HPDE6-E6E7 (cell line): ENCODE results near the gene GALNTL6.
A peak's percentile ranks its signal among the peaks of the same experiment; 100 is the strongest.
"Not testable (repeated sequence)": the region's sequence is repeated elsewhere in the genome, so short reads cannot be mapped to it uniquely, and the experiment has no call there.

ENCODE experiments used
- DNase-seq: peaks from one replicate; pipeline ENCODE4 v3.0.0; 2011; ENCODE audit warnings: missing footprints; ENCODE audit errors: extremely low spot score

GALNTL6 gene

DNA sequence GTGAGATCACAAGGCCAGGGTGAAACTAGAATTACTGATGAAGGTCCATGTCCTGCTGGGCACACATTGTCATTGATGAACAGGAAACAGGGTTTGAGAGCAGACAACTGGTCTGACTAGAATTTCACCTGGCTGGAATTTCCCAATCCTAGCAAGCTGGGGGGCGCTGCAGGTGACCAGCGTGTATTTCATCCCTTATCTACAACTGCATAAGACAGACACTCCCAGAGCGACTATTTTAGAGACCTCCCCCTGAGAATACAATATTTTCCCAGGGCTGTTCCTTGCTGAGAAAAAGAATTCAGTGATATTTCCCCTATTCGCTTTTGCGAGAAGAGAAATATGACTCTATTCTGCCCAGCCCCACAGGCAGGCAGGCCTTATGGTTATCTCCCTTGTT, 922.8 kb downstream of the GALNTL6 start:
- DNase-seq: no peak

DNA sequence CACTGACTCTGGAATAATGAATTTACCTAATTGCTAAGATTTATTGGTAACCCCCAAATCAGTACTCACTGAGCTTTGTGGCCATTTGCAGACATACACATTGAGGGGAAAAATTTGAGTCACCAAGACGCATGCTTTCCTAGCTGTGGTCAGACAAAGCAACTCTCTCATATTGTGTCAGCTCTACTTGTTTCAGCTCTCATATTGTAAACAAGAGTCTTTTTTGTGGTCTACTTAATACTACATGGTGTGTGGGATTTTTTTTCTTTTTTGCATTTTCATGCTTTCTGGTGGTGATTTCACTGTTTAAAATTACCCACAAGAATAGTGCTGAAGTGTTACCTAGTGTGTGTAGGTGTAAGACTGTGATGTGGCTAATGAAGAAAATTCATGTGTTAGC, 927.2 kb downstream of the GALNTL6 start:
- DNase-seq: no peak

DNA sequence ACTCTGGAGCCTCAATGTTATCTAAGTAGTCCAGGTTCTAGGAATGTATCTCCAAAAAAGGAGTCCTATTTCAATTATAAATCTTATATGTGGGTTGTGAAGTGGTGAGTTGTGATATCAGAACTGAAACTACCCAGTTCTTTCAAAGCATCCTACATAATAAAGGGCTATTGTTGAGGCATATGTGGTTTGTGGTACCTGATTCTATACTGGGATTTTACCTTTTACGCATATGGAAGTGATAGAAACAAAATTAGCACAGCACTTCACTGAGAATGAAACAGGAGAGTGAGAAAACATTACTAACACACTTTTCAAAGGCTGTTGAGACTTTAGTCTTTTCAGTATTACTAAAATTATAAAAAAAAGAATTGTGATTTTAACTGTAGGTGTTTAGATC, 937.7 kb downstream of the GALNTL6 start:
- DNase-seq: no peak

DNA sequence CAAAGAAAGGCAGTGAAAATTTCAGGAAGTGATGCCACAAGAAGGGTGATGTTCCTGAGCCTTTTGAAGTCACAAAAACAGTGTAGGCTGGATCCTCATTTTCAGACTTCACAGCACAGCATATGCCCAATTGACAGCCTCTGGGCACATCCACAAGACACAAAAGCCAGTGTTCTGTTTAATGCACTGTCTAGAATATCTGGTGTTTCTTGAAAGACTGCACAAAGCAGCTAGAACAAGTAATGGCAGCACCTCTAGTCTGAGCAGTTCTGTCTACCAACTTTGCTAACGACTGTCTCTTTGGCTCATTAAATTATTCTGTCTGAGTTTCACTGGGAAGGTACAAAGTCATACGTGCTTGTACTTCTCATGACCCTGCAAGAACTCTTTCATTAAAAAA, 938.3 kb downstream of the GALNTL6 start:
- DNase-seq: no peak

DNA sequence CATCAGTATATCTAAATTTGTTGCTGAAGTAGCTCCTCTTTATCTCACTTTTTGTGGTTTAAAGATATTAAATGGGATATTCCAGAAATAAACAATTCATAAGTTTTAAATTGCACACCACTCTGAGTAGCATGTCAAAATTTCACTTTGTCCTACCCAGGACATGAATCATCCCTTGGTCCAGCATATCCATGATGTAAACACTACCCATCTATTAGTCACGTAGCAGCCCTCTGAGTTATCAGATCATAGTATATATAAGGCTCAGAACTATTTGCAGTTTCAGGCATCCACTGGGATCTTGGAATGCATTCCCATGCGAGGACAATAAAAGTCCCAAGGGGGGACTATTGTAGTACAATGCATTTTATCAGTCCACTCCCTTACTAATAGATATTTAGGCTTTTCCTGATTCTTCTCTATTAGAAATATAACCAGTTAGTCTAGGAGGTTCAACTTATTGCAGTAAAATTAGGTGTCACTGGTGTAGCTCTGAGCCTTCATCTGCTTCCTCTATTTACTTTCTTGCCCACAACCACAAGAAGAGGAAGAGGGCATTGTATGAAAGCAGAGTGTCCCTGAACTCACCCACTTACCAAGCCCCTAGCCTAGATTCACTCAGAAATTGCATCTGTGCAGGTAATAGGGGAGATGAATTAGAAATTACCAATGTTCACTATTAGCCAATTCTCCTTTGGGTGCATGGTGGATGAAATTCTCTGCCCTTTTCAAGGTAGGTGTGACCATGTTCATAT, 945.6 kb downstream of the GALNTL6 start:
- peak; percentile 42 for DNase-seq

DNA sequence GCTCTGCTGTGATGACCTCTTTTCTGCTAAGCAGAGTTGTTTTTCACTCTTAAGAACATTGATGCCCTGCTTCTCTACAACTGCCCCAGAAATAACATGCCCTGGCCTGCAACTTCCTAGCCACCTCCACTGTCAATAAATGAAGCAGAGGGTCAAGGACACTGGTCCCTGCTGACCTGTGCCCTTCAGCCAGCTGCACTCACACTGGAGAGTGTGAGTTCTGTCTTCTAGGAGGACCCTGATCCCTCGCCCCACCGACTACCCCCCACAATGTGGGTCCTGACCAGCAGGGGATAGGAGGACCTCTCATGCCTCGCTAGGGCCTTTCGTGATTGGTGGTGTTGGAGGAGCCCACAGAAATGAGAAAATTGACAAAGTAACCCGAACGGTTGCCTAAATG, 947.3 kb downstream of the GALNTL6 start:
- no peak for DNase-seq

DNA sequence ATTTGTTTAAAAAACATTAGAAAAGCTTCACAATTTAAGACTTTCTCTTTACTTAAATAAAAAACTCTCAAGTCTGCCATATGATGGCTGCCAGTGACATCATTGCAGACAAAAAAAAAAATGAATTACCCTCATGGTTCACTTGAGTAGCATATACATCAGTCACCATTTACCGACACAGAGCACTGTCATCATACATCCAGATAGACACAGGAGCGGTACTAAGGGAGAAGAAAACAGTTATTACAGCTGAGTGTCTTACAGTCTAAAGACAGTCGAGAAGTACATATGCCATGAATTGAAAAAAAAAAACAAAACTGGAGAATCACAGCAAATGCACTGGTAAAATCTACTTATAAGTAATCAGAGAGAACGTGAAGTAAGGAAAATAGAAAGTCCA, 949.7 kb downstream of the GALNTL6 start:
- no peak for DNase-seq

DNA sequence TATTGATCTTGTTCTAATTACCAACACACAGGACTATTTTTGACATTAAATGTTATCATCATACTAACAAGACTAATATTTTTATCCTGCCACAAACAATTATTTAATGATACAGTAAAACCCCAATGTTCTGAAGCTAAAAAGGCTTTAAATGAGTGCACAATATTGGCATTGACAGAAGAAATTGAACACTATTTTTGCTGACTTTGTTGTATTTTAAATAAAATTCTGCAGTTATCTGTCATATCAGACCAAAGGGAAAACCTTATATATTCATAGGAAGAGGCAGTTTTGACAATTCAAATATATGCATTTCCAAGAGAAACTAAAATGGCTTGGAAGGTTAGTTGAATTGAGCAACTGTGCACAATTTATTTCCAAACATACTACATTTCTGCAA, 957.6 kb downstream of the GALNTL6 start:
- no peak for DNase-seq

DNA sequence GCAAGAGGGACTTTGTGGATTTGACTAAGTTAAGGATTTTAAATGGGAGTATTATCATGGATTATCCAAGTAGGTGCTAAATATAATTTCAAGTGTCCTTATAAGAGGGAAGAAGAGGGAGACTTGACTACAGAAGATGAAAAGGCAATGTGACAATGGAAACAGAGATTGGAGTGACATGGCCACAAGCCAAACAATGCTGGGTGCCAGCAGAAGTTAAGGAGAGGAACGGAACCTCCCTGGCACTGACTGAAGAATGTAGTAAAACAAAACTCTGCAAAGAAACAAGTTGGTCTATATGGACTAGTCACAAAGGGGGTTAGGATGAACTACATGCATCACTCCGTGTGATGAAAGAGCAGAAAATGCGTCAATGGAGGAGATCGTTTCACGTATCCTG, 959.6 kb downstream of the GALNTL6 start:
- DNase-seq: no peak

DNA sequence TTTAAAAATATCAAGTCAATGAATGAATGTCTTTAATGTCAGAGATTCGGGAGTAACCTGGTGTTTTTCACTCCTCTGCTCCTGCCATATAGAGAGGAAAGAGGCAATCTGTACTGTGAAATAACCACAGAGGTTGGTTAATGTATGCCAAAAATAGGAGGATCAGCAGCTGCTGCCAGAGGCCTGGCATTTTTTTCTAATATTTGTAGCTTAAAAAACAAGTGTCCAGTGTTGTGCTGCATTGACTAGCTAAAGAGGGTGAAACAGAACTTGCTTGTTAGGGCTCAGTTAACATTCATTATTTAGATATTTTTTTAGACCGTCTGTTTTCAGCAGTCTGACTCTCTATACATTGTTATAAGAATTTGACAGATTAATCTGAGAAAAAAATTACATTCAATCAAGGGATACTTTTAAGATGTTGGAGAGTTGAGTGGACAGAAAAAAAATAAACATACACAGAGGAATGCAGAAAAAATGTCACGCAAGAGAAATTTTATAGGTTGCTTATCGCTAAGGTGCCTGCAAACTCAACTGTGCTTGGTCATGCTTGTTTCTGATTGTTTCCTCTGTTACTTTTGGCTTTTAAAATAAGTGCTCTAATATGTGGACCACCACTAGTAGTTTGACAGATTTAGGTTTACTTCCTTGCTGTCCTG, 963.1 kb downstream of the GALNTL6 start:
- DNase-seq: no peak

DNA sequence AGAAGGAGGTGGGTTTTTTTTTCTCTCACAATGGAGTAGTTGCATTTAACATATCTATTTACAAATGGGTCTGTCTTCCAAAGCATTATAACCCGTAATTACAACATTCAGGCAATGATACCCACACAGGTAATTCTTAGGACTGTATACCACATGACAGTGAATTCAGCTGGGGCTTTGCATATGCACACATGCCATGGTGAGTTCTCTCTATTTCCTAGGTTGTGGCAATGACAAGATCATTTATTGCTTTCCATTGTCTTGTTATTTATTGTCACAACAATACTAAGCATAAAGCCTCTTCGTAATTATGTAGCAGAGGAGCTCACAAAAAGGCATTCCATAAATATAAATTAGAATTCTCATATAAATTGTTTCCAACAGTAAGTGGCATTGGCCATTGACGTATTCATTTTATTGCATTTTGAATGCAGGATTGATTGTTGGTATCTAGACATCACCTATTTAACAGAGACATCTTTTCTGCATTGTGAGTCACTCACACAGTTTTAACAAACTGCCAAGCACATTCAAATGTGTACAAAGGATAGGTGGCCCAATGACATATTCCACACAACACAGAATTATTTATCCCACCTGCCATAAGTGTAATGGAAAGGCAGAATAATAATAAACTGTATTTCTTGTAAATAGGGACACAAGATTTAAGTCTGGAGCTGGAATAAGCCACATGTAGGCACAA, 964.7 kb downstream of the GALNTL6 start:
- no peak for DNase-seq

DNA sequence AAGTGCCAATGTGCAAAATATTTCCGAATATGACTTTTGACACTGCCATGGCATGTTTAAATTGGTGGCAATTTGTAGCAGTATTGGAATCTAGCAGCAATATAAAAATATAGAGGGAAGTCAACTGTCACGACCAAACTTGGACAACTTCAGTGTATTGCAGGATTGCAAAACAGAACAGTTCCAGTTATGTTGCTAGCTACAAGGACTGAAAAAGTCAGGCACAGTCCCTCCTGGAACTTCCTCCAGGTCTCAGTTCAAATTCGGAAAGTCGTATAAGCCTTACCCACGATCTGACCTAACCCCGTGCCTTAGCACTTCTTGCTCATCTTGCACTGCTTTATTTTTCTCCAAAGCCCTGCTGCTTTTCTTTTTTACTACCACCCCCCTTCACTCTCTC, 965.4 kb downstream of the GALNTL6 start:
- no peak for DNase-seq

DNA sequence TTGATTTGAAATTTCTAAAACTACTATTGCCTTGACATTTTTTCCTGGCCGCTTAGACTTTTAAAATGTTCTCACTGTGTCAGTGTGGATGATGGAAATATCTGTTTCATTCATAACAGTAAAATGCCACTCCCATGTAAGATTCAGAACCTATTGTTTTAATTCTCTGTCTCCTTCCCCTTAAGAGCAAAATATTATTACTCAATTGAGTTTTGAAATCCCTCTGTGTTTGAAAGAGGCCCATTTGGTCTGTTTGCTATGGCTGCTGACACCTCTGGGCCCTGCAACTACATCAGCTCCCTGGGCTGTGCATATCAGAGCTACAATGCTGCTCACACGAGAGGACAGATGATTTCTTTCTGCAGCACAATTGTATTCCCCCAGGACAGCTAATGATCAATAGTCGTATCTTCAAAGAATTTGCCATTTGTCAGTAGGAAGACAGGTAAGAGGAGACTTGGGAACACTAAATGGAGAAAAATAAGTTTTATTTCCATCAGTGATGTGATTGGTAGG, 967.4 kb downstream of the GALNTL6 start:
- no peak for DNase-seq

DNA sequence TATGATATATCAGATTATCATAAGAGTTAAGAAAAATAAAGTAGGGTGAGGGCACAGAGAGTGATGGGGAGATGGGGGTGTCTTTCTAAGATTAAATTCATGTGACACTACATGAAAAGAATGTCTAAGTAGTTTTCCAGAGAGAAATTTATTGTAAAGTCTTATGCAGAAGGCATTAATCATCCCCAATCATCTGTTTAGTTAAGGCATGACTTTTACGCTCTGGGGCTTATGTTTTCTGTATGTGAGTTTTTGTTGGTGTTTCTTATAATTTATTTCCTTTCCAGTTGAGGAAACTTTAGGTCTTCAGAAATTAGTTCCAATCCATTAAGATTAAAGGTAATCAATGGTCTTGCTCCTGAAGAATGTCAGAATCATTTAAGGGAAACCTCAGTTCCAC, 972.4 kb downstream of the GALNTL6 start:
- no peak for DNase-seq

DNA sequence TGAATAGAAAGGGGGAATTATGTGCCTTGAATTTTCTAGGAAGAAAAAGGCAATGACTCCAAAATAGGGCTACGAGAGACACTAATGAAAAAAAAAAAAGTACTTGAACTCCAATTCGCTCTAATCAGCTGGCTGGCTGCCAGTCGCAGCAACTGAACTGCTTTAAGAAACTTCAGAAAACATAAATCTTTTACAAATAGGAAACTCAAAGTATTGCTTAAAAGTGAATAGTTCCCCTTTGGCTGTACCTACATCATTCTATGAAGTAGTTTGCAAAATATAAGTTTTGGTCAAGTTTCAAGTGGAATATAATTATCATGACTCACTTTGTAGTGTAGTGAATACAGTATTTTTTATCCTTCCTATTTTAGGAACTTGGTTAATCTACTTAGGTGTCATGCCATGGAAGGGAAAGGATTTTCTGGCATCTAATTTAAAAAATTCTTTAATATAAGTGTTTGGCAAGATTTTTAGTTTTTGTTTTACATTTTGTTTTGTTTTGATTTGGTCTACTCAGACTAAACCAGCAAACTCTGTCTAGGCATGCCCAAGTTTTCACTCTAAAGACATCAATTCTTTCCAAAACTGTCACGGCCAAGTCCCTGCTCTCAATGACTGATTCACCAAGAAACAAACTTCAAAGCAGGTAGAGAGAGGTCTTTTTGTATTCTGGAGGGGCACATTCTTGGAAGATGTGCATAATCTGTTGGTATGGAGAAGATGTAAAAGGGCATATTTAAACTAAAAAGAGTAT, 973.0 kb downstream of the GALNTL6 start:
- DNase-seq: no peak

DNA sequence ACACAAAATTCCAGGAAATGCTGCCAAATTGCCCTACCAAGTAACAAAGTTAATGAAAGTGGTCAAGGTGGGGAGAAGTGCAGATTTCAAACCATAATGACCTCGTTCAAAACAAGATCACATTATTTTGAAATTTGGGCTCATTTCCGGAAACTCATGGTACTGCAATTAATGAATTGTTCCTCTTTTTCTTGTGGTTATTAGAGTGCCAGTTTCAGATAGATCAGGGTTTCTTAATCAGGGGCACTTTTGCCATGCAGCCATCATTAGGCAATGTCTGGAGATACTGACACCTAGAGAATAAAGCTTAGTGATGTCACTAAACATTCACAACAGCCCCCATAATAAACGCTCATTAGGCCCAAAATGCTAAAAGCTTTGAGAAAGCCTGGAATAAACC, 973.9 kb downstream of the GALNTL6 start:
- DNase-seq: no peak

DNA sequence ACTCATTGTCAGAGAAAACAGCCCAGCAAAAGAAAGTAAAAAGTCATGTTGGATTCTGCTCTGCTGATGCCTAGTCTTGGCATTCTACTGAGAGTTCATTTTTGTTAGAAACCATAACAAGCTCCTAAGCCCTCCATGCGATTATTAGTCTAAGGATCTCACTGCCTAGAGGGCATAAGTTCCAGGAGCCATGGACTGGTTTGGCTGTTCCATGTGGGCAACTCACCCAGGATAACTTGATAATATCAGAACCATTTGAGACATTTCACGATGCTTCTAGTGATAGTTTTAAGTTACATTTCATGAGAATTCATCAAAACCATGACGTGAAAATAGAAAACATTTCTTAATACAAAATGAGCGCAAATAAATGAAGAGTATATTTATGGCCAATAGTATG, 978.6 kb downstream of the GALNTL6 start:
- no peak for DNase-seq

DNA sequence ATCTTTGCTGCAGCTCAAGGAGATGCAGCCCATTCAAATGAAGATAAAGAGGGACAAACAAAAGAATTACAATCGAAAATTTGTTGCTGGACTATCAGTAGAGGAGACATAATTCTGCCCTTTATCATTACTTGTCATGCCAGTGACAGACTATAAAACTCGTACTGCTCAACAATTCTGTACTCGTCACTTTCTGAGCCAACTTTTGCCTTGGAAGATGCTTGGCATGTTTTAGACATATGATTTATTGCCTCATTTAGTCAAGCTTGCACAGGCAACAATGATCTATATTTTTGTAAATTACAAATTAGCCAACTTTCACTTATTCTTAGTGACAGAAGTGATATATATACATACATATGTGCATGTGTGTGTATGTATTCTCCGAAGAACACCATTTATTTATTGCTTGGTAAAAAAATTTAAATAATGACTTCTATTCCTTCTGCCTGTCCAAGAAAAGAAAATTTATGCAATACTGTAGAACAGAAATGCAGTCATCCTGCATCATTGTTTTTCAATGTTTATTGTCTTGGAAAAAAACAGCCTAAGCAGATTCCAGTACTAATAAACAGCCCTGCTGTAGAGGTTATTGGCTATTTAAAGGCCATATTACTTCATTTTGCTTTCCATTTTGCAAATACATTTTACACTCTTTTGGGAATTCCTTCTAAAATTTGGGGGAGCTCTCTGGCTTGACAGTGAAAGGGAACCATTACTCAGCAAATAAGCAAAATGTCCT, 980.5 kb downstream of the GALNTL6 start:
- no peak for DNase-seq

DNA sequence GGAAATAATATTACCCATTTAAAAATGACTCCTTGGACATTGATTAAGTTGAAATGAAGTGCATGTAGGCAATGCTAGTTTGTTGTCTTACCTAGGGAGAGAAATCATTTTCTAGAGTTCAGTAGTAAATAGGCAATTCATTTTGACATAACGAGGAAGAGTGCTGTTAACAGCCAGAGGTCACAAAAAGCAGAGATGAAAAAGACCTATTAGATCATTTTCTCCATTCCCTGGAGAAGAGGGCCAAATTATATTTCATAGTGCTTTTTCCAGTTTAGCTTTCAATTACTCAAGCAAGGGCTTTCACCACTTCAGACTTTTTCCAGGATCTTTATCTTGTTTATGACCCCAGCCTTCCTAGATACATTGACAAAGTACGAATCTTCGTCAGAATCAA, 981.1 kb downstream of the GALNTL6 start:
- no peak for DNase-seq

DNA sequence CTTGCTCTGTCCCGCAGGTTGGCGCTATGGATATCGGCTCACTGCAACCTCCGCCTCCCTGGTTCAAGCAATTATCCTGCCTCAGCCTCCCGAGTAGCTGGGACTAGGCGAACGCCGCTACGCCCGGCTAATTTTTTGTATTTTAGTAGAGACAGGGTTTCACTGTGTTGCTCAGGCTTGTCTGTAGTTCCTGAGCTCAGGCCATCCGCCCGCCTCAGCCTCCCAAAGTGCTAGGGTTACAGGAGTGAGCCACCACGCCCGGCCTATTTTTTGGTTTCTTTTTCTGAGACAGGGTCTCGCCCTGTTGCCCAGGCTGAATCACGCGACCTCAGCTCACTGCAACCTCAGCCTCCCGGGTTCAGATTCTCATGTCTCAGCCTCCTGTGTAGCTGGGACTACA, 984.1 kb downstream of the GALNTL6 start:
- not testable (repeated sequence) for DNase-seq

DNA sequence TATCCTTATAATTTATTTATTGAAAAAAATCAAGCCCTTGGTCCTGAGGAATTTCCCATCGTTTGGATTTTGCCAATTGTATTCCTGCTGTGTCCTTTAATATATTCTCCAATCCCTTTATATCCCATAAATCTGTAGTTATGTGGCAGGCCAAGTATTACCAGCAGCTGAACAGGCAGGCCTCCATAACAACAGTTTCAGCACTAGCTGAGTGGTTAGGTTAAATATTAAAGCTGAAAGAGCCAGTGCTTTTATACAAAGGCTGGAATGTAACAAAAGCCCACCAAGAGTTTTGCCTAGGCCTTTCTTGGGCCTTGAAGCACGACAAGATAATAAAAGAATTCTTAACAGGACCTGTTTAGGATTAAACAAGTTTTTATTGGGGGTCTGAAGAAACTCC, 988.8 kb downstream of the GALNTL6 start:
- no peak for DNase-seq
